C1 segment of cervical spinal cord (tissue), 14 donors: ENCODE results near the gene SMIM5.

ENCODE experiments used
- DNase-seq, 14 donors: peaks; one replicate each; lab custom pipeline; 2025; lab: John Stamatoyannopoulos, UW

The SMIM5 gene

DNA sequence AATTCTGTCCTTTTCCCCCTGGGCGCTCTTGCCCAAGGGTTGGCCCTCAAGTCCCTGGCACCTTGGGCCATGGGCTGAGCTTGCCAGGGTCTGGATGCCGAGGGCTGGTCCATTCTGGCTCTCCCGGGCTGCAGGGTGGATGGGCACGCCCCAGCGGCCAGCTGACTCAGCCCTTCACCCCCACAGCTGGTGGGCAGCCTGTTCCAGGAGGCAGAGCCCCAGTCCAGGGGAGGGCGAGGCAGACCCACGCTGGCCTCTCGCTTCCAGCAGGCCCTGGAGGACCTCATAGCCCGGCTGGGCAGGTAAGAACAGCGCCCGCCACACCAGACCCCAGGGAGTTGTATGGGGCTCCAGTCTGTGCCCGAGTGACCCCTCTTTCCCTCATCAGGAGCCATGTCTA lies 30.6 kb upstream of the SMIM5 start:
- no peak for DNase-seq

DNA sequence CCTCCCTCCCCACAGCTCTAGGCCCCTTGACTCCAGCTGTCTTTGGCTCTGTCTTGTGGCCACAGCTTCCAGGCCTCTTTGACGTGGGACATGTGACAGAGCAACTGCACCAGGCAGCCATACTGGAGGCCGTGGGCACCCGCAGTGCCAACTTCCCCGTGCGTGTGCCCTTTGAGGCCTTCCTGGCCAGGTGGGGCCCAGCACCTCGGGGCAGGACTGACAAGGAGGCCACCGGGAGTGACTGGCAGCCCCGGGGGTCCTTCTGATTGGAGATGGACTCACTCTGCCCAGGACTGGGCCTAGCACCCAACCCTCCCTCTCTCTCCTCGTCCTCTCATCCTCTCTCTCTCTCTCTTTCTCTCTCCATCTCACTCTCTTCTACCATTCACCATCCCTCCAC lies 30.1 kb upstream of the SMIM5 start:
- DNase-seq, result no peak

DNA sequence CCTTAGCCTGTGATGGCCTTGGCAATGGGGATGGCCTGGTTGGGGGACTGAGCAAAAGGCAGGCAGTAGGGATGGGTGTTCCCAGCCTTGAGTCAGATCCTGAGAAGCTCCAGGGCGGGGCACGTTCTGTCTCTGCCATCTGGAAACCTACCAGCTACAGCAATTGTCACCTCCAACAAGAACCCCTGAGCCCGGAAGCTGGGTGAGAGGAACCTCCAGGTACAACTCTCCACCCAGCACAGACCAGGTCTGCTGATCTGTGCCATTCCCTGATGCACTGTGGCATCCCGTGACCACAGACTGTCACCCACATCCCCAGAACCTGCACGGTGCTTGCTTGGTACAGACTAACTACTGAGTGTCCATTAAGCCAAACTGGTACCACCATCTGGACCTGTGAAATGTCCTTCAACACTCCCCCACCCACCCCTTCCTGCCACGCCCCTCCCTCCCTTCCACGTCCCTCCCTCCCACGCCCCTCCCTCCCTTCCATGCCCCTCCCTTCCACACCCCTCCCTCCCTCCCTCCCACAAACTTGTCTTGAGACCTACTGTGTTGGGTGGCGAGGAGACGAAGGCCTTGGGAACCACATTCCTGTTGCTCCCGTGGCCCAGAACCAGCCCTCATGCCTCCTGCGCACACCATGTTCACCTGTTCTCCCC lies 29.1 kb upstream of the SMIM5 start:
- no peak for DNase-seq

DNA sequence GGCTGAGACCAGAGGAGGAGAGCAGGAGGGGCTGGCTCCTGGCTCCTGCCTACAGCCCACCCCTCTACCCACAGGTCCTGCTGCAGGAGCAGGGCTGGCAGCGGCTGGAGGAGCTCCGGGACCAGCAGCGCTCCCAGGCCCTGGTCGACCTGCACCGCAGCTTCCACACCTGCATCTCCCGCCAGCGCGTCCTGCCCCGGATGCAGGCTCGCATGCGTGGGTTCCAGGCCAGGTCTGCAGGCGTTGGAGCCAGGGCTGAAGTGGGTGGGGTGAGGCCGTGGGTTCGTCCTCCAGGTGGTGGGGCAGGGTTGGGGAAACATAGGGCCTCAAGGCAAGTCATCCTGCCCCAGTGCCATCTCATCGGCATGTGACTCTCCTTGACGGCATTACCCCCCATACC lies 27.4 kb upstream of the SMIM5 start:
- DNase-seq, result no peak

DNA sequence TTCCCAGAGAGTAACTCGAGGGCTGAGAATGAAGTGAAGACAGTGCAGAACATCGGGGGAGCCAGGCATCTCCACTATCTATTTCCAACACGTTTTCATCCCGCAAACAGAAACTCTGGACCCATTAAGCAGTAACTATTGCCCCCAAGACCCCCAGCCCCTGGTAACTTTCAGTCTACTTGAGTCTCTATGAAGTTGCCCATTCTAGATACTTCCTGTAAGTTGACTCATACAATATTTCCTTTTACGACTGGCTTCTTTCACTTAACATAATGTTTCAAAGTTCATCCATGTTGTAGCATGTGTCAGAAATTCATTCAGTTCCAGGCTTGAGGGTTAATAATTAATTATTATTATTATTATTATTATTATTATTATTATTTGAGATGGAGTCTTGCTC lies 26.1 kb upstream of the SMIM5 start:
- no peak for DNase-seq

DNA sequence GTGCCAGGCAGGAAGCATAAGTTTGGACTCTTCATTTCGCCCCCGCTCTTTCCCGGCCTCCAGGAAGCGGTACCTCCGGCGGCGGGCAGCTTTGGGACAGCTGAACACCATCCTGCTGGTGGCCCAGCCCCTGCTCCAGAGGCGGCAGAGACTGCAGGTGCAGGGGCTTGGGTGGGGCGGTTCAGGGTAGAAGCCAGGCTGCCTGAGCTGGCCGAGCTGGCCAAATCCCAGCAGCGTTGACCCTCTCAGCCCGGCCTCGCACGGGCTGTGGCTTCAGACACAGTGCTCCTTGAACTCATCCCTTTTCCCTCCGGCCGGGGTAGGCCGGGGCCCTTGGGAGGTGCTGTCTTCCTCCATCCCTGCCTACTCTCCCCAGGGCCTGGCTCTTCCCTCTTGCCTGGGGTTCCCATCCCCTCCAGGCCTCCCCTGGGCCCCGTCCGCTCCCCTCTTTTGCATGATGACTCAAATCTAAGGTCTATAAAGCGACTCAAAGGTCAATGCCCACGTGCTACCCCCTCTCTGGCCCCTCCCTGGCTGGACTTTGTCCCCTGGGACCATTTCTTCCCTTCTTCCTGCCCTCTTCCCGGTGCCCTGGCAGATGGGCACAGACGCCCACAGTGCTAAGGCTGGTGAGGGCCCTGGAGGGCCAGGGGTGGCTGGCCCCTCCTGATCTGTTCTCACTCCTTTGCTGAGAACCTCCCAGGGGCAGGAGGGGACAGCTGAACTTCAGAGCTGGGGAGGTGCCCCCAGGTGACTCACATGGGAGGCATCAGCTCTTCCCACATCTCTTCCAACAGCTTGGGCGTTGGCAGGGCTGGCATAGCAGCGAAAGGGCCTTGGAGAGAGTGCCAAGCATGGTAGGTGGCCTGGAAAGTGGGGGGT lies 22.9 kb upstream of the SMIM5 start:
- no peak for DNase-seq

DNA sequence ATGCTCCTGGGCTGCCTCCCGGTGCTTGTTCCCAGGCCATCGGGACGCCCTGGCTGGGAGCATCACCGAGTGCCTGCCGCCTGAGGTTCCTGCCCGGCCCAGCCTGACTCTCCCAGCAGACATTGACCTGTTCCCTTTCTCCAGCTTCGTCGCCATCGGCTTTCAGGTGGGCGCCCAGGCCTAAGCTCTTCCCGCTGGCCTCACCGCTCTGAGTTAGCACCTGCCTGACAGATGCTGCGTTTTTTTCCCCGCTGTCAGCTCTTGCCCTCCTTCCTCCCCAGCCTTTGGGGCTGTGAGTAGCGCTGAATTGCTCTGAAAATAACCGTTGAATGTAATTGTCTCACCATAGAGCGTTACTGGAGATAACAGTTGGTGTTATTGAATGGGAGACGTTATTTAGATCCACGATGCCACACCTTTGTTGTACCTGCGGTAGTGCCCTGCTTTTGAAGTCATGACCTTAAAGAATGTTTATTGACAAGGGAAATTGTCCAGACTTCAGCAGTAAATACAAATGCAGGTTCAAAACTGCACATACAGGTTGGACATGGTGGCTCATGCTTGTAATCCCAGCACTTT lies 21.3 kb upstream of the SMIM5 start:
- DNase-seq, result no peak

DNA sequence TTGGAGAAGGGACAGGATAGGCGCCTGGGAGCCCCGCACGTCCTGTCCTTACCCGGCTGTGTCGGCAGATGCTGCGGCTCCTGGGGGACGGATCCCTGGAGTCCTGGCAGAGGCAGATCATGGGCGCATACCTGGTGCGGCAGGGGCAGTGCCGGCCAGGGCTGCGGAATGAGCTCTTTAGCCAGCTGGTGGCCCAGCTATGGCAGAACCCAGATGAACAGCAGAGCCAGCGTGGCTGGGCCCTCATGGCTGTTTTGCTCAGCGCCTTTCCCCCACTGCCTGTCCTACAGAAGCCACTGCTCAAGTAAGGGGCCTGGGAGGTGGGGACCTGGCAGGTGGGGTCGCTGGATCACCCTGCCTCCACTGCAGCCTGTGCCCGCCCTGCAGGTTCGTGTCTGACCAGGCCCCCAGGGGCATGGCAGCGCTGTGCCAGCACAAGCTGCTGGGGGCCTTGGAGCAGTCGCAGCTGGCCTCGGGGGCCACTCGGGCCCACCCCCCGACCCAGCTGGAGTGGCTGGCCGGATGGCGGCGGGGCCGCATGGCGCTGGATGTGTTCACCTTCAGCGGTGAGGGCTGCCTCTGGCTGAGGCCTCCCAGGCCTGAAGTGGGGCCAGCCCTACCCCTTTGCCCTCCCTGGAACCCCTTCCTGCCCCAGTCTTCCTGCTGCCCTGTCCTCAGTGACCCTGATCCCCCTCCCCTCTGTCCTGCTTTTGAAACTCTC lies 20.2 kb upstream of the SMIM5 start:
- DNase-seq, result no peak

DNA sequence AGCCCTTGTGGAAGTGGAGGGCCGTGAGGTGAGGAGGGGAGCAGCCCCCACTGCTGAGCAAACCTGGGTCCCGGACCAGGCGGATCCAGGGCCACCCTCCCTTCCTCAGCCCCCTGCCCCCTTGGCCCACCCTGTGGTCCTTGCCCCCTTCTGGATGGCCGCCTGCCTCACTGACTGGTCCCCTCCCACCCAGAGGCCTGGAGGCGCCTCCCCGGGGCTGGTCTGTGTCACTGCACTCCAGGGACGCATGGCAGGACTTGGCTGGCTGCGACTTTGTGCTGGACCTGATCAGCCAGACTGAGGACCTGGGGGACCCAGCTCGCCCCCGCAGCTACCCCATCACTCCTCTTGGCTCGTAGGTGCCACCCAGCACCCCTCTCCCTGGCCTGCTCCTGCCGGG lies 19.2 kb upstream of the SMIM5 start:
- no peak for DNase-seq

DNA sequence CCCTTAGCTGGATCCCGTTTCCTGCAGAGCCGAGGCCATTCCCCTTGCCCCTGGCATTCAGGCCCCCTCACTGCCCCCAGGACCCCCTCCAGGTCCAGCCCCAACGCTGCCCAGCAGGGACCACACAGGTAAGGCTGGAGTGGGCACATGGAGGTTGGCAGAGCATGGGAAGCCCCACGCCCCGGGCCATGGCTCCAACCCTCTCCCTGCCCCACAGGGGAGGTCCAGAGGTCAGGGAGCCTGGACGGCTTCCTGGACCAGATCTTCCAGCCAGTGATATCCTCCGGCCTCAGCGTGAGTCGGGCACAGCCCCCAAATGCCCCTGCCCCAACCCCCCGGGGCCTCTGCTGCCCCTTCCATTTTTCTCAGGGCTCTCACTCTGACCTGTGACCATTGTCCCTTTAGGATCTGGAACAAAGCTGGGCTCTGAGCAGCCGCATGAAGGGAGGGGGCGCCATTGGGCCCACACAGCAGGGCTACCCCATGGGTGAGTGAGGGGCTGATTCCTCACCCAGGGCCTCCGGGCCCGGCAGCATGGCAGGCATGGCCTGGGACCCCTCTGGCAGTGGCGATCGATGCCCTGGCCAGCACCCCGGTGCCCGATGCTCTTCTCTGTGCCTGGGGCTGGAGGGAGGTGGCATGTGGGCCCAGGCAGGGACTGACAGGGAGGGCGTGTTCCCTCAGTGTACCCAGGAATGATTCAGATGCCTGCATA lies 18.5 kb upstream of the SMIM5 start:
- no peak for DNase-seq

DNA sequence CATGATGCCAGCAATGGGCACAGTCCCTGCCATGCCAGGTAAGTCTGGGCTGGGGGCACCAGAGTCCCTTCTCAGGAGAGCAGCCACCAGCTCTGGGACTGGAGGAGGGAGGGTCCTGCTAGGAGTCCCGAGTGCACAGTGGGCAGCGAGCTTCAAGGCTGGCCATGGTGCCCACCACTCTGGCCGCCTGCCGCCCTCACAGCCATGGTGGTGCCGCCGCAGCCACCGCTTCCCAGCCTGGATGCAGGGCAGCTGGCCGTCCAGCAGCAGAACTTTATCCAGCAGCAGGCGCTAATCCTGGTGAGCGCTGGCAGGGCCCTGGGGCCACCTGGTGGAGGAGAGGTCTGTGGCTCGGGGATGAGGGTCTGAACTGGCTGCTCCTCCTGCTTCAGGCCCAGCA lies 17.9 kb upstream of the SMIM5 start:
- no peak for DNase-seq

DNA sequence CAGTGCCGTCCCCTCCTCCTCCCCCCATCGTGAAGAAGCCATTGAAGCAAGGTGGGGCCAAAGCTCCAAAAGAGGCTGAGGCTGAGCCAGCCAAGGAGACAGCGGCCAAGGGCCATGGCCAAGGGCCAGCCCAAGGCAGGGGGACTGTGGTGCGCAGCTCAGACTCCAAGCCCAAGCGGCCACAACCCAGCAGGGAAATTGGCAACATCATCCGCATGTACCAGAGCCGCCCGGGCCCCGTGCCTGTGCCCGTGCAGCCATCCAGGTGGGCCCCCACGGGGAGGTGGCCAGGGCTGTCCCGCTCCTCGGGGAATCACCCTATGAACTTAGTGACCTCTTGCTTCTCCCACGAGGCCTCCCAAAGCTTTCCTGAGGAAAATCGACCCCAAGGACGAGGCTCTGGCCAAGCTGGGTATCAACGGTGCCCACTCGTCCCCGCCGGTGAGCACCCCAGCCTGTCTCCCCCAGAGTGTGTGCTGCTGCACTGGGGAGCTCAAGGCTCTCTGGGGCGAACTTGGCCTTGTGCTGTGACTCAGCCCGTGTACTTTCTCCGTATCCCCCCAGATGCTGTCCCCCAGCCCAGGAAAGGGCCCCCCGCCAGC lies 16.6 kb upstream of the SMIM5 start:
- DNase-seq, result no peak

DNA sequence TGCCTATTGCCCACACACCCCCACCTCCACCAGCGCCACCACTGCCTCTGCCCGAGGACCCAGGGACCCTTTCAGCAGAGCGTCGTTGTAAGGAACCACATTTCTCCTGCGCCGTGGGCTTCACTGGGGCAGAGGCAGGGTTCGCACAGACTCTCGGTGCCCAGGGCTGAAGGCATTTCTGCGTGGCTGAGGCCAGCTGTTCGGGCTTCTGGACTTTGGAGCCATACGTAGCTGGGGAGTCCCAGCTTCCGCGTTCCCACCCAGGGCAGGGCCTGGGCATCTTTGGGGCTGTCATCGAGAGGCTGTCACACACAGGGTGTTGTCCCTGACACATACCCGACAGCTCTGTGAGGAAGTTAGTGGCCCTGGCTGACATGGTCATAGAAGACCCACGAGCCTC lies 16.0 kb upstream of the SMIM5 start:
- no peak for DNase-seq

DNA sequence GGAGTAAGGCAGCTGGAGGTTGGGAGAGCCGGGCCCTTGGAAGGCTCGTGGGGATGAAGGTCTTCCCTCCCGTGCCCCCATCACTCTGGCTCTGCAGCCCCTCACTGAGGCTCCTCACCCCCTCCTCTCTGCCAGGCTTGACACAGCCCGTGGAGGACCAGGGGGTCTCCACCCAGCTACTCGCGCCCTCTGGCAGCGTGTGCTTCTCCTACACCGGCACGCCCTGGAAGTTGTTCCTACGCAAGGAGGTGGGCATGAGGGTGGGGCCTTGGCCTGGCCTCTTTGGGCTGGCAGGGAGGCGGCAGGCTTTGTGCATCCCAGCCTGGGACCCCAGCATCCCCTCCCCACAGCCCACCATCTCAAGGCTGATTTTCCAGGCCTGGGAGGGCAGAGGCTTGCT lies 15.6 kb upstream of the SMIM5 start:
- DNase-seq, result no peak

DNA sequence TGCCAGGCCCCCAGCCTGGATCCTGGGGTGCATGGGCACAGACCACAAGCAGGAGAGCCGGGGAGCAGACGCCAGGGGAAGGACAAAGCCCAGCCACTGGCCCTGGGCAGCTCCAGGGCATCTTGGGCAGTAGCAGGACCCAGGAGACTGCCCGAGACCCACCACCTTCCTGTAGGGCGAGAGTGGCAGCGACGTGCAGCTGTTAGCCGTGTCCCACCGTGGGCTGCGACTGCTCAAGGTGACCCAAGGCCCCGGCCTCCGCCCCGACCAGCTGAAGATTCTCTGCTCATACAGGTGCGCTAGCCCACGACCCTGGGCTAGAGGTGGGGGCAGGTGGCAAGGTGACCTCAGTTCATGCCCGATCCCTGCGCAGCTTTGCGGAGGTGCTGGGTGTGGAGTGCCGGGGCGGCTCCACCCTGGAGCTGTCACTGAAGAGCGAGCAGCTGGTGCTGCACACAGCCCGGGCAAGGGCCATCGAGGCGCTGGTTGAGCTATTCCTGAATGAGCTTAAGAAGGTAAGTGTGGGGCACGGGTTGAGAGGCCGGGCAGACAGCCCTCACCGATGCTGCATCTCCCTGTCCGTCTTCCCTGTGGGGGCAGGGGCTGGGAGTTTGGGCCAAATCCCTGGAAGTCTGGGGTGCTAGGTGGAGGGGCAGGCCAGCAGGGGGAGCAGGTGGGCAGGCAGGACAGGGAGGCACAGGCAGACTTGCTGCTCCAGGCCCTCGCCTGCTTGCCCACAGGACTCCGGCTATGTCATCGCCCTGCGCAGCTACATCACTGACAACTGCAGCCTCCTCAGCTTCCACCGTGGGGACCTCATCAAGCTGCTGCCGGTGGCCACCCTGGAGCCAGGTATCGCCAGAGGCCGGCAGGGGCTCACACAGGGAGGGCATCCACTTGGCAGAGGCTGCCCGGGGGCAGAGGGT lies 13.5 kb upstream of the SMIM5 start:
- DNase-seq, result peak in 1 of 14 donors; percentile 65

DNA sequence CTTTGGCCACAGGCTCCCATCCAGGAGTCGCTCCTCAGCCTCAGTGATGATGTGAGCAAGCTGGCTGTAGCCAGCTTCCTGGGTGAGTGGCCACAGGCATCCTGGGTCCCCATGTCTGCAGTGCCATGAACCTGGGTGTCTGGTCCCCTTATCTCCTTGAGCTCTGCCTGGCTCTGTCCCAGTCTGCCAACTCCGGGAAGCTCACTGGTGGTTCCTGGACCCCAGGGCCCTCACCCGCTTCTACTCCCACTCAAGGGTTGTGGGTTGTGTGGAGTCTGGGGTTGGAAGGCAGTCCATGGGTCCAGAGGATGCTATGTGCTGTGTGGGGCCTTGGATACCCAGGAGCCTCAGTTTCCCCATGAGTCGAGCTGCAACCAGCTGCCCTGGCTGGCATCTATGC lies 11.7 kb upstream of the SMIM5 start:
- no peak for DNase-seq

DNA sequence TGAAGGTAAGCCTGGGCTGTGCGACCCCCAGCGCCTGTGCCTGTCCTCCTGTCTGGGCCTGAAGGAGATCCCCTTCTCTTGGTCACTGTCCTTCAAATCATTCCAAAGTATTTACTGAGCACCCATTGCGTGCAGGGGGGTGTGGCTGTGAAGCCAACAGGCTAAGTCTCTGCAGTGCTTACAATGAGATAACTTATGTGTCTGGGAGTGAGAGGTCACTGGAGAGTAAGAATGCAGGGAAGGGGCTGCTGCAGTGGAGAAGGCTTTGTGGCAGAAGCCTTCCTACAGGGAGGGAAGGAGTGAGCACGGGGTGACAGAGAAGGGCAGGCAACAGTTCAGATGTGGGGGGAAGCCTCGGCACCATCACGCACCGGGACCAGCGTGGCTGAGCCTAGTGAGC lies 11.2 kb upstream of the SMIM5 start:
- DNase-seq, result no peak

DNA sequence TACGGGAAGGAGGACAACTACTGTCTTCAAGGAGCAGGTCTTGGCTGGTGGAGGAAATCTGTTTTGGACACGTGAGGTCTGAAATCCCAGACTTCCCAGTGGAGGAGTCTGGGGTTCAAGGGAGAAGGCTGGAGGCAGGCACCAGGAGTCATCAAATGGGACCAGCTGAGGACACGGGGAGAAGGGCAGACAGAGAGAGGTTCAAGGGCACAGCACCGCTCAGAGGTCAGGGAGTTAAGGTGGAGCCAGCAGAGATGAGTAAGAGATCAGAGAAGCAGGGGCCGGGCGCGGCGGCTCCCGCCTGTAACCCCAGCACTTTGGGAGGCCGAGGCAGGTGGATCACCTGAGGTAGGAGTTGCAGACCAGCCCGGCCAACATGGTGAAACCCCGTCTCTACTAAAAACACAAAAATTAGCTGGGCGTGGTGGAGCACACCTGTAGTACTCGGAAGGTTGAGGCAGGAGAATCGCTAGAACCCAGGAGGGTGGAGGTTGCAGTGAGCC lies 10.4 kb upstream of the SMIM5 start:
- no peak for DNase-seq

DNA sequence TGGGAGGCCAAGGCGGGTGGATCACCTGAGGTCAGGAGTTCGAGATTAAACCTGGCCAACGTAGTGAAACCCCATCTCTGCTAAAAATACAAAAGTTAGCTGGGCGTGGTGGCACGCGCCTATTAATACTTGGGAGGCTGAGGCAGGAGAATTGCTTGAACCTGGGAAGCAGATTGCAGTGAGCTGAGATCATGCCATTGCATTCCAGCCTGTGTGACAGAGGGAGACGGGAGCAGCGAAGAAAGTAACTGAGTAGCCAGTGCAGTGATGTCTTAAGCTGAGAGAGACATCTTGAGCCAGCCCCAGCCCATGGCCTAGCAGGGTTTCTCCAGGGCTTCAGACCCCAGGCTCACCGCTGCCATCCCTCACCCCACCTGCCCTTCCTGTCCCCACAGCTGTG lies 9.8 kb upstream of the SMIM5 start:
- no peak for DNase-seq

DNA sequence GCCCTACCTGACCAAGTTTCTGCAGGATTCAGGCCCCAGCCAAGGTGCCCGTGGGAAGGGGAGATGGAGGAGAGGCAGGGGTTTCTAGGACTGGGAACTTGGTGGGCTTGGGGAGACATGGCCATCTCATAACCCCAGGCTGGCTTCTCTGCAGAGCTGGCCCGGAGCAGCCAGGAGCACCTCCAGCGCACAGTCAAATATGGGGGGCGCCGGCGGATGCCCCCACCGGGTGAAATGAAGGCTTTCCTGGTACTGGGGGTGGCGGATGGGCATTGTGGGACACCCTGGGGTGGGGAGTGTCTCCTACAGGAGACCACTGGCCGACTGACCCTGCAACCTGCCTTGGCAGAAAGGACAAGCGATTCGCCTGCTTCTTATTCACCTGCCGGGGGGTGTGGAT lies 9.2 kb upstream of the SMIM5 start:
- DNase-seq, result no peak
